ENCODE measurements around the gene CDH4. TPM values are rescaled to one million over a fixed set of nuclear protein-coding genes. Genes with fewer than 3 reads are reported as not detected.

Gene CDH4
- total RNA-seq, 2 donors from 2014 or later, result 0.06 TPM; not detected in 1

- DNase-seq (no peak), ATAC-seq (no peak)
- intact Hi-C loops (cut with DNase I, micrococcal nuclease), result no loop called here
Observed at GRCh38 chr20:61683721-61684120, 431.7 kb downstream of the CDH4 start.

- intact Hi-C loops (cut with DNase I, micrococcal nuclease), result no loop called here
- DNase-seq (no peak), ATAC-seq (no peak)
Observed at GRCh38 chr20:61684136-61684535, 432.1 kb downstream of the CDH4 start.

- intact Hi-C loops (cut with DNase I, micrococcal nuclease), result no loop called here
- no peak for DNase-seq
Observed at GRCh38 chr20:61684583-61685235, 432.6 kb downstream of the CDH4 start.

GRCh38 chr20:61685462-61685861 is 433.4 kb downstream of the CDH4 start:
- ATAC-seq (no peak), DNase-seq (no peak)
- intact Hi-C loops (cut with DNase I, micrococcal nuclease), result no loop called here

More at GRCh38 chr20:61684583-61685235, 432.6 kb downstream of the CDH4 start:
- ATAC-seq, result no peak

- intact Hi-C loops (cut with DNase I, micrococcal nuclease), result no loop called here
- no peak for DNase-seq
- no peak for ATAC-seq
Observed at GRCh38 chr20:61686051-61686936, 434.2 kb downstream of the CDH4 start.

- DNase-seq (no peak), ATAC-seq (no peak)
- intact Hi-C loops (cut with DNase I, micrococcal nuclease), result no loop called here
Observed at GRCh38 chr20:61688411-61688810, 436.4 kb downstream of the CDH4 start.

- intact Hi-C loops (cut with DNase I, micrococcal nuclease), result no loop called here
- DNase-seq (no peak), ATAC-seq (no peak)
Observed at GRCh38 chr20:61690150-61690549, 438.1 kb downstream of the CDH4 start.

GRCh38 chr20:61690993-61691838 is 439.2 kb downstream of the CDH4 start:
- intact Hi-C loops (cut with DNase I, micrococcal nuclease), result no loop called here
- DNase-seq (no peak), ATAC-seq (no peak)

- ATAC-seq, result no peak
- no peak for DNase-seq
- intact Hi-C loops (cut with DNase I, micrococcal nuclease), result no loop called here
Observed at GRCh38 chr20:61691978-61692377, 439.9 kb downstream of the CDH4 start.

GRCh38 chr20:61692479-61692878 is 440.4 kb downstream of the CDH4 start:
- intact Hi-C loops (cut with DNase I, micrococcal nuclease), result no loop called here
- DNase-seq (no peak), ATAC-seq (no peak)

GRCh38 chr20:61693055-61693600 is 441.1 kb downstream of the CDH4 start:
- no peak for ATAC-seq
- DNase-seq, result no peak
- intact Hi-C loops (cut with DNase I, micrococcal nuclease), result no loop called here

GRCh38 chr20:61694682-61695081 is 442.6 kb downstream of the CDH4 start:
- intact Hi-C loops (cut with DNase I, micrococcal nuclease), result no loop called here
- no peak for DNase-seq

GRCh38 chr20:61695741-61696140 is 443.7 kb downstream of the CDH4 start:
- intact Hi-C loops (cut with DNase I, micrococcal nuclease), result no loop called here
- no peak for DNase-seq
- ATAC-seq, result no peak

More at GRCh38 chr20:61694682-61695081, 442.6 kb downstream of the CDH4 start:
- ATAC-seq, result no peak

- DNase-seq (no peak), ATAC-seq (no peak)
- intact Hi-C loops (cut with DNase I, micrococcal nuclease), result no loop called here
Observed at GRCh38 chr20:61696181-61696735, 444.2 kb downstream of the CDH4 start.

- intact Hi-C loops (cut with DNase I, micrococcal nuclease), result no loop called here
- DNase-seq (no peak), ATAC-seq (no peak)
Observed at GRCh38 chr20:61697666-61698597, 445.9 kb downstream of the CDH4 start.

- intact Hi-C loops (cut with DNase I, micrococcal nuclease), result no loop called here
- no peak for DNase-seq
- ATAC-seq, result no peak
Observed at GRCh38 chr20:61698598-61699494, 446.8 kb downstream of the CDH4 start.
